ENCODE results near the gene CPB2.

- TF ChIP-seq, protein P1, sequence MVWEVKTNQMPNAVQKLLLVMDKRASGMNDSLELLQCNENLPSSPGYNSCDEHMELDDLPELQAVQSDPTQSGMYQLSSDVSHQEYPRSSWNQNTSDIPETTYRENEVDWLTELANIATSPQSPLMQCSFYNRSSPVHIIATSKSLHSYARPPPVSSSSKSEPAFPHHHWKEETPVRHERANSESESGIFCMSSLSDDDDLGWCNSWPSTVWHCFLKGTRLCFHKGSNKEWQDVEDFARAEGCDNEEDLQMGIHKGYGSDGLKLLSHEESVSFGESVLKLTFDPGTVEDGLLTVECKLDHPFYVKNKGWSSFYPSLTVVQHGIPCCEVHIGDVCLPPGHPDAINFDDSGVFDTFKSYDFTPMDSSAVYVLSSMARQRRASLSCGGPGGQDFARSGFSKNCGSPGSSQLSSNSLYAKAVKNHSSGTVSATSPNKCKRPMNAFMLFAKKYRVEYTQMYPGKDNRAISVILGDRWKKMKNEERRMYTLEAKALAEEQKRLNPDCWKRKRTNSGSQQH (CRISPR knock-in tag; IDR thresholded peaks at IDR 0.05) = no peak
- no peak for TF ChIP-seq ELK1 (CRISPR knock-in tag; IDR thresholded peaks at IDR 0.05)
These were observed 22.7 kb upstream of the CPB2 start for GRCh38 chr13:46127358-46128023.
